ENCODE measurements around the gene IFT43.

DNA sequence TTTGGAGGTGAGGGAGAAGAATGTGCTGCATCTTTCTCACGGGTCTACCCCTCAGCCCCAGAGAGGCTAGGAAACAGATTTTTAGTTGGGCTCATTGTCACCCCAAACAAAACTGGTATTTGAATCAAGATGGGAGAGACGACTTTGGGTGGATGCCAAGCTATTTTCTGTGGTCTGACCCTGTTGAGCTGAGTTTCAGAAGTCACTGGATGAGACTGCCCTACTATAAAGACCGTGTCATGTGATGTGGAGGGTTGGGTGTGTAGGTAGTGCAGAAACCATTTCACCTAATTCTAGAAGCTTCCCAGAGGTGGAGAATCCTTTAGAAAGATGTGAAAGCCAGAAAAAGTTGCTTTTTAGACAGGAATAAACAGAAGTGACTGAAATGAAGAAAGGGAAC lies 60.2 kb downstream of the IFT43 start:
- TF ChIP-seq FOSL2 (IDR thresholded peaks at IDR 0.05; ENCODE audit: borderline replicate concordance, low read depth): no peak
- TF ChIP-seq, protein P1, sequence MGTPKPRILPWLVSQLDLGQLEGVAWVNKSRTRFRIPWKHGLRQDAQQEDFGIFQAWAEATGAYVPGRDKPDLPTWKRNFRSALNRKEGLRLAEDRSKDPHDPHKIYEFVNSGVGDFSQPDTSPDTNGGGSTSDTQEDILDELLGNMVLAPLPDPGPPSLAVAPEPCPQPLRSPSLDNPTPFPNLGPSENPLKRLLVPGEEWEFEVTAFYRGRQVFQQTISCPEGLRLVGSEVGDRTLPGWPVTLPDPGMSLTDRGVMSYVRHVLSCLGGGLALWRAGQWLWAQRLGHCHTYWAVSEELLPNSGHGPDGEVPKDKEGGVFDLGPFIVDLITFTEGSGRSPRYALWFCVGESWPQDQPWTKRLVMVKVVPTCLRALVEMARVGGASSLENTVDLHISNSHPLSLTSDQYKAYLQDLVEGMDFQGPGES (IDR thresholded peaks at IDR 0.05; ENCODE audit: low read depth, low read length): no peak
- no peak for TF ChIP-seq POLR2AphosphoS5 (IDR thresholded peaks at IDR 0.05; ENCODE audit: low read depth, low read length)
- TF ChIP-seq, protein P2, sequence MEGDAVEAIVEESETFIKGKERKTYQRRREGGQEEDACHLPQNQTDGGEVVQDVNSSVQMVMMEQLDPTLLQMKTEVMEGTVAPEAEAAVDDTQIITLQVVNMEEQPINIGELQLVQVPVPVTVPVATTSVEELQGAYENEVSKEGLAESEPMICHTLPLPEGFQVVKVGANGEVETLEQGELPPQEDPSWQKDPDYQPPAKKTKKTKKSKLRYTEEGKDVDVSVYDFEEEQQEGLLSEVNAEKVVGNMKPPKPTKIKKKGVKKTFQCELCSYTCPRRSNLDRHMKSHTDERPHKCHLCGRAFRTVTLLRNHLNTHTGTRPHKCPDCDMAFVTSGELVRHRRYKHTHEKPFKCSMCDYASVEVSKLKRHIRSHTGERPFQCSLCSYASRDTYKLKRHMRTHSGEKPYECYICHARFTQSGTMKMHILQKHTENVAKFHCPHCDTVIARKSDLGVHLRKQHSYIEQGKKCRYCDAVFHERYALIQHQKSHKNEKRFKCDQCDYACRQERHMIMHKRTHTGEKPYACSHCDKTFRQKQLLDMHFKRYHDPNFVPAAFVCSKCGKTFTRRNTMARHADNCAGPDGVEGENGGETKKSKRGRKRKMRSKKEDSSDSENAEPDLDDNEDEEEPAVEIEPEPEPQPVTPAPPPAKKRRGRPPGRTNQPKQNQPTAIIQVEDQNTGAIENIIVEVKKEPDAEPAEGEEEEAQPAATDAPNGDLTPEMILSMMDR (IDR thresholded peaks at IDR 0.05): no peak
- TF ChIP-seq EZH2phosphoT487 (IDR thresholded peaks at IDR 0.05; ENCODE audit: borderline replicate concordance, low read depth): no peak
- no peak for TF ChIP-seq MEF2A (IDR thresholded peaks at IDR 0.05; ENCODE audit: borderline replicate concordance, low read depth)
- no peak for TF ChIP-seq MXI1 (IDR thresholded peaks at IDR 0.05; ENCODE audit: low read depth, low read length)
- no peak for TF ChIP-seq RAD21 (IDR thresholded peaks at IDR 0.05; ENCODE audit: low read length)
- no peak for TF ChIP-seq RFX5 (IDR thresholded peaks at IDR 0.05; ENCODE audit: low read length)

Measured in SK-N-SH (cell line).